Measurements from ENCODE around the gene UQCRHL. TPM values are rescaled to one million over a fixed set of nuclear protein-coding genes. Genes with fewer than 3 reads are reported as not detected.

The UQCRHL gene
- total RNA-seq, 1 experiment from 2014 or later = 2.6 TPM

DNA sequence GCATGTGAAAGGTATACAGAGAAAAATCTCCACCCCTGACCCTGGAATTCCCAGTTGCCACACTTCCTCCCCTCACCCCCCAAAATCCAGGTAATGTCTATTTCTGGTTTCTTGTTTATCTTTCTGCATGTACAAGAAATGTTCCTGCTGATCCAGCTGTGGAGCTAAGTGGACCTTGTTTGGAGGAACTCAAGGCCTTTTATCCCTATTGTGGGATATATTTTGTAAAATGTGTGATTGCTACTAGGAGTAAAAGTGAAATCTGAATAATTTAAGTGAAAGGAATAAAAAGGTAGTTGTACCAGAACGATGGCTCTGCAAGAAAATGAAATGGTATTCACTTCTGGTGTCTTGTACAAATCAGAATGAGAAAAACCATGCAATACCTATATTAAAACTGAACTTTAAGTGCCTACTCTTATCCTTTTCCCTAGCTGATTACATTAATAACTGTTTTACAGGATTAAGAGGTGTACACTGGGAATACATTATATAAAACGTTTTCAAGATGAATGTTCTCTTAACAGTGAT is 43.1 kb upstream of the UQCRHL start:
- Histone ChIP-seq H3K27me3 (ENCODE audit: control insufficient read depth, insufficient read depth, low read length) (no peaks in the 10 kb centered on the region), H3K27ac (ENCODE audit: low read length) (peak overlapping the region; percentile 99), H3K4me1 (ENCODE audit: control insufficient read depth, insufficient read depth, low read length) (peaks cover 30% of the 10 kb centered on the region), H3K9me3 (ENCODE audit: control insufficient read depth, insufficient read depth, low read depth, low read length) (no peaks in the 10 kb centered on the region), H3K36me3 (ENCODE audit: control insufficient read depth, insufficient read depth, low read length) (peaks cover 4% of the 10 kb centered on the region; the same call in 1 of the 2 replicates), H3K4me3 (ENCODE audit: low read depth in 2 of 2, low read length in 2 of 2) (peak overlapping the region; percentile 98)
- in situ Hi-C loops (cut with HindIII; ENCODE audit: low pct_unique_long_range_greater_than_20kb, low sequenced_read_pairs) (no loop called here), intact Hi-C loops (cut with micrococcal nuclease; ENCODE audit: unreplicated experiment) (no loop called here)
- ATAC-seq = no peak
- no peak for DNase-seq (ENCODE audit: low read depth, low spot score)
- TF ChIP-seq, protein P1, sequence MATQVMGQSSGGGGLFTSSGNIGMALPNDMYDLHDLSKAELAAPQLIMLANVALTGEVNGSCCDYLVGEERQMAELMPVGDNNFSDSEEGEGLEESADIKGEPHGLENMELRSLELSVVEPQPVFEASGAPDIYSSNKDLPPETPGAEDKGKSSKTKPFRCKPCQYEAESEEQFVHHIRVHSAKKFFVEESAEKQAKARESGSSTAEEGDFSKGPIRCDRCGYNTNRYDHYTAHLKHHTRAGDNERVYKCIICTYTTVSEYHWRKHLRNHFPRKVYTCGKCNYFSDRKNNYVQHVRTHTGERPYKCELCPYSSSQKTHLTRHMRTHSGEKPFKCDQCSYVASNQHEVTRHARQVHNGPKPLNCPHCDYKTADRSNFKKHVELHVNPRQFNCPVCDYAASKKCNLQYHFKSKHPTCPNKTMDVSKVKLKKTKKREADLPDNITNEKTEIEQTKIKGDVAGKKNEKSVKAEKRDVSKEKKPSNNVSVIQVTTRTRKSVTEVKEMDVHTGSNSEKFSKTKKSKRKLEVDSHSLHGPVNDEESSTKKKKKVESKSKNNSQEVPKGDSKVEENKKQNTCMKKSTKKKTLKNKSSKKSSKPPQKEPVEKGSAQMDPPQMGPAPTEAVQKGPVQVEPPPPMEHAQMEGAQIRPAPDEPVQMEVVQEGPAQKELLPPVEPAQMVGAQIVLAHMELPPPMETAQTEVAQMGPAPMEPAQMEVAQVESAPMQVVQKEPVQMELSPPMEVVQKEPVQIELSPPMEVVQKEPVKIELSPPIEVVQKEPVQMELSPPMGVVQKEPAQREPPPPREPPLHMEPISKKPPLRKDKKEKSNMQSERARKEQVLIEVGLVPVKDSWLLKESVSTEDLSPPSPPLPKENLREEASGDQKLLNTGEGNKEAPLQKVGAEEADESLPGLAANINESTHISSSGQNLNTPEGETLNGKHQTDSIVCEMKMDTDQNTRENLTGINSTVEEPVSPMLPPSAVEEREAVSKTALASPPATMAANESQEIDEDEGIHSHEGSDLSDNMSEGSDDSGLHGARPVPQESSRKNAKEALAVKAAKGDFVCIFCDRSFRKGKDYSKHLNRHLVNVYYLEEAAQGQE (IDR thresholded peaks at IDR 0.05; ENCODE audit: insufficient read depth in 1 of 2, low read depth in 2 of 2, low read length in 1 of 2) = no peak
- no peak for TF ChIP-seq TCF7L2 (IDR thresholded peaks at IDR 0.05; ENCODE audit: low read depth, low read length)
- no peak for TF ChIP-seq POLR2AphosphoS5 (IDR thresholded peaks at IDR 0.05; ENCODE audit: low read depth, low read length)
- TF ChIP-seq SIN3A (IDR thresholded peaks at IDR 0.05; ENCODE audit: borderline replicate concordance, insufficient read depth, low read depth, low read length) = no peak
- TF ChIP-seq, protein P2, sequence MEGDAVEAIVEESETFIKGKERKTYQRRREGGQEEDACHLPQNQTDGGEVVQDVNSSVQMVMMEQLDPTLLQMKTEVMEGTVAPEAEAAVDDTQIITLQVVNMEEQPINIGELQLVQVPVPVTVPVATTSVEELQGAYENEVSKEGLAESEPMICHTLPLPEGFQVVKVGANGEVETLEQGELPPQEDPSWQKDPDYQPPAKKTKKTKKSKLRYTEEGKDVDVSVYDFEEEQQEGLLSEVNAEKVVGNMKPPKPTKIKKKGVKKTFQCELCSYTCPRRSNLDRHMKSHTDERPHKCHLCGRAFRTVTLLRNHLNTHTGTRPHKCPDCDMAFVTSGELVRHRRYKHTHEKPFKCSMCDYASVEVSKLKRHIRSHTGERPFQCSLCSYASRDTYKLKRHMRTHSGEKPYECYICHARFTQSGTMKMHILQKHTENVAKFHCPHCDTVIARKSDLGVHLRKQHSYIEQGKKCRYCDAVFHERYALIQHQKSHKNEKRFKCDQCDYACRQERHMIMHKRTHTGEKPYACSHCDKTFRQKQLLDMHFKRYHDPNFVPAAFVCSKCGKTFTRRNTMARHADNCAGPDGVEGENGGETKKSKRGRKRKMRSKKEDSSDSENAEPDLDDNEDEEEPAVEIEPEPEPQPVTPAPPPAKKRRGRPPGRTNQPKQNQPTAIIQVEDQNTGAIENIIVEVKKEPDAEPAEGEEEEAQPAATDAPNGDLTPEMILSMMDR (IDR thresholded peaks at IDR 0.05) = no peak
- POLR2A ChIA-PET = interaction anchor here (0.5 to 0.7 kb wide), 2 partner anchors 17 to 35 kb away, joined by 4 to 9 read pairs; no protein-coding TSS in a partner anchor
- CTCF ChIA-PET = no interaction called here
- BruUV-seq (replicated peaks) = no TSS peak

DNA sequence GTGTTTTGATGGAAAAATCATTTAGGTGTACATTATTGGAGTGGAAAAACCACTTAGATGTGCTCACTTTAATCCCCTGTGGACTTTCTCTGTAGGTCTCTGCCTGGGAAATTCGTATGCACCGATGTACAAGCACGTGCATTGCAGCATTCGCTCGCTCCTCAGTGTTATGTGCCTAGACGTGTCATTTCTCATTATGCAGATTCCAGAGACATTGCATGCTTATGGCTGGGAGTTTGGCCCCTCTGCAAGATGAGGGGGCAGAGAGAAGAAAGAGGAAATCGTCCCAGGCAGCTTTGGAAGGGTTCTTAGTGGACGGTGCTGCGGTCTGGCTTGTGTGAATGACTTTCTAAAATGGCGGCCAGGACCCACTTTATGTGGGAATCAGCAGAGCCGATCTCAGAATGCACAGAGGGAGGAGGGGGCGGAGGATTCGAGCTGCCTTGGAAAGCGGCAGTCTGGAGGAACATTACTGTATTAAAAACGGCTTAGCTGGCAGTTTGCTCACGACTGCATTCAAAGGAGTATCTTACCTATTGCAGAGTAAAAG is 42.4 kb upstream of the UQCRHL start:
- DNase-seq (ENCODE audit: low read depth, low spot score) = no peak
- no peaks in the 10 kb centered on the region for H3K9me3 ChIP-seq (ENCODE audit: control insufficient read depth, insufficient read depth, low read depth, low read length)
- ChIA-PET POLR2A (interaction anchor here (0.5 kb wide), 2 partner anchors 18 to 34 kb away, joined by 4 to 5 read pairs; no protein-coding TSS in a partner anchor), CTCF (interaction anchor here (0.6 to 0.9 kb wide), 2 partner anchors 15 to 58 kb away, joined by 3 to 4 read pairs; no protein-coding TSS in a partner anchor)
- peak overlapping the region; percentile 98 for H3K4me3 ChIP-seq (ENCODE audit: low read depth in 2 of 2, low read length in 2 of 2)
- BruUV-seq (replicated peaks) = no TSS peak
- intact Hi-C loops (cut with micrococcal nuclease; ENCODE audit: unreplicated experiment) = no loop called here
- peak; percentile 15; the same call in 1 of the 2 replicates for TF ChIP-seq TCF7L2 (IDR thresholded peaks at IDR 0.05; ENCODE audit: low read depth, low read length)
- TF ChIP-seq, protein P1 (IDR thresholded peaks at IDR 0.05; ENCODE audit: insufficient read depth in 1 of 2, low read depth in 2 of 2, low read length in 1 of 2) = no peak
- H3K36me3 ChIP-seq (ENCODE audit: control insufficient read depth, insufficient read depth, low read length) = peaks cover 4% of the 10 kb centered on the region; the same call in 1 of the 2 replicates
- H3K27me3 ChIP-seq (ENCODE audit: control insufficient read depth, insufficient read depth, low read length) = no peaks in the 10 kb centered on the region
- ATAC-seq = peak; percentile 55
- H3K4me1 ChIP-seq (ENCODE audit: control insufficient read depth, insufficient read depth, low read length) = peaks cover 36% of the 10 kb centered on the region
- in situ Hi-C loops (cut with HindIII; ENCODE audit: low pct_unique_long_range_greater_than_20kb, low sequenced_read_pairs) = no loop called here
- H3K27ac ChIP-seq (ENCODE audit: low read length) = peak overlapping the region; percentile 99

All from Panc1 (cell line).